PC-3 (cell line): ENCODE data around the gene PIAS3.

Source experiments
- CTCF ChIP-seq: fragments of 300-600 bp; sonication (generic); conservative IDR thresholded peaks from 2 replicates; pipeline ENCODE4 v1.5.1; 2017; ENCODE audit warnings: antibody characterized with exemption, low read depth, mild to moderate bottlenecking, low read length
- EZH2phosphoT487 ChIP-seq: fragments of 300-600 bp; sonication (generic); IDR thresholded peaks from 2 replicates; pipeline ENCODE4 v1.6.1; 2018; ENCODE audit warnings: mild to moderate bottlenecking, antibody characterized with exemption, low read length, borderline replicate concordance

- TF ChIP-seq CTCF (no peak), EZH2phosphoT487 (no peak)
These were observed 35.0 kb downstream of the PIAS3 start, which contains the start of the genes POLR3C and RNF115 for GRCh38 chr1:145823565-145824498.
